ENCODE data around the gene POLE.

Gene POLE

GRCh38 chr12:132661972-132662371, 25.2 kb downstream of the POLE start:
- H3K4me3 ChIP-seq (ENCODE audit: low read depth, low read length), result no peak overlapping the region
- TF ChIP-seq, protein P1, sequence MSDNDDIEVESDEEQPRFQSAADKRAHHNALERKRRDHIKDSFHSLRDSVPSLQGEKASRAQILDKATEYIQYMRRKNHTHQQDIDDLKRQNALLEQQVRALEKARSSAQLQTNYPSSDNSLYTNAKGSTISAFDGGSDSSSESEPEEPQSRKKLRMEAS (IDR thresholded peaks at IDR 0.05; ENCODE audit: low read depth, low read length), result no peak
- no peak for TF ChIP-seq MYC (IDR thresholded peaks at IDR 0.05; ENCODE audit: low read depth, low read length)
- TF ChIP-seq, protein P2, sequence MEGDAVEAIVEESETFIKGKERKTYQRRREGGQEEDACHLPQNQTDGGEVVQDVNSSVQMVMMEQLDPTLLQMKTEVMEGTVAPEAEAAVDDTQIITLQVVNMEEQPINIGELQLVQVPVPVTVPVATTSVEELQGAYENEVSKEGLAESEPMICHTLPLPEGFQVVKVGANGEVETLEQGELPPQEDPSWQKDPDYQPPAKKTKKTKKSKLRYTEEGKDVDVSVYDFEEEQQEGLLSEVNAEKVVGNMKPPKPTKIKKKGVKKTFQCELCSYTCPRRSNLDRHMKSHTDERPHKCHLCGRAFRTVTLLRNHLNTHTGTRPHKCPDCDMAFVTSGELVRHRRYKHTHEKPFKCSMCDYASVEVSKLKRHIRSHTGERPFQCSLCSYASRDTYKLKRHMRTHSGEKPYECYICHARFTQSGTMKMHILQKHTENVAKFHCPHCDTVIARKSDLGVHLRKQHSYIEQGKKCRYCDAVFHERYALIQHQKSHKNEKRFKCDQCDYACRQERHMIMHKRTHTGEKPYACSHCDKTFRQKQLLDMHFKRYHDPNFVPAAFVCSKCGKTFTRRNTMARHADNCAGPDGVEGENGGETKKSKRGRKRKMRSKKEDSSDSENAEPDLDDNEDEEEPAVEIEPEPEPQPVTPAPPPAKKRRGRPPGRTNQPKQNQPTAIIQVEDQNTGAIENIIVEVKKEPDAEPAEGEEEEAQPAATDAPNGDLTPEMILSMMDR (IDR thresholded peaks at IDR 0.05; ENCODE audit: low read depth, low read length), result no peak
- TF ChIP-seq POLR2A (IDR thresholded peaks at IDR 0.05; ENCODE audit: extremely low read depth, insufficient read length), result no peak
- no peak for DNase-seq (ENCODE audit: low read depth)

DNA sequence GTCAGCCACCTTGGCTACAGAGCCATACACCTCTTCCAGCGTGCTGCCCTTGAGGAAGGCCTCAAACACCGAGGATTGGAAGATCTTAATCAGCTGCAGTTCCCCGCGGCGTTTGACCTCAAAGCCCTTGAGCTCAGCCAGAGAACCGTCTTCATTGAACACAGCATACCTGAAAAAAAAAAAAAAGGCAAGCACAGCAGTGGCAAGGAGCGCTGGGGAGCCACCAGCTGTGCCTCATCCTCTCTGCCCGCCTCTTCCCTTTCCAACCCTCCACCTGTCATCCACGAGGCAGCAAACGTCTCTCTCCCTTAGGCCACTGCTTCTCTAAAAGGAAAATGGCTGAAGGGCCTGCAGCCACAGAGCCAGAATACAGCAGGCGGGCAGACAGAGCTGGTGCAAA, 26.1 kb downstream of the POLE start:
- TF ChIP-seq MYC (IDR thresholded peaks at IDR 0.05; ENCODE audit: low read depth, low read length) (no peak), POLR2A (IDR thresholded peaks at IDR 0.05; ENCODE audit: extremely low read depth, insufficient read length) (no peak)
- TF ChIP-seq, protein P1 (IDR thresholded peaks at IDR 0.05; ENCODE audit: low read depth, low read length), result no peak
- TF ChIP-seq, protein P2 (IDR thresholded peaks at IDR 0.05; ENCODE audit: low read depth, low read length), result no peak
- H3K4me3 ChIP-seq (ENCODE audit: low read depth, low read length), result no peak overlapping the region
- DNase-seq (ENCODE audit: low read depth), result no peak

DNA sequence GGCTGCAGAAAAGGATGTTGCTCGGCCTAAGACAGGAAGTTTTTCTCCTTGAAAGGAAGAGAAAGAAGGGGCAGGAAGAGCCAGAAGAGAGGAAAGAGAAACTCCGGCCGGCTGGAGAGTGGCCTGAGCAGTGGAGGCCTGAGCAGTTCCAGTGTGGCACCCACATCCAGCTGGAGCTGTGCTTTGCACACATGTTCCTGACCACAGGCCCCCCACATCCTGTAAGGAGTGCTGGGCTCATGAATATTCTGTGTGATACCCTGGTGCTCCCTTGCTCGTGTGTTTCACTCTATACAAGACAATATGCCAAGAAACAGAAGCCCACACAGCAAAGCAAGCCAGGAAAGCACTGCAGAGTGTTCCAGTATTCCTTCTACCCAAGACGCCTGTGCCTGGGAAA, 27.1 kb downstream of the POLE start:
- TF ChIP-seq, protein P1 (IDR thresholded peaks at IDR 0.05; ENCODE audit: low read depth, low read length), result no peak
- TF ChIP-seq POLR2A (IDR thresholded peaks at IDR 0.05; ENCODE audit: extremely low read depth, insufficient read length) (no peak), MYC (IDR thresholded peaks at IDR 0.05; ENCODE audit: low read depth, low read length) (no peak)
- TF ChIP-seq, protein P2 (IDR thresholded peaks at IDR 0.05; ENCODE audit: low read depth, low read length), result no peak
- H3K4me3 ChIP-seq (ENCODE audit: low read depth, low read length), result no peak overlapping the region
- DNase-seq (ENCODE audit: low read depth), result no peak

- DNase-seq (ENCODE audit: low read depth), result no peak
- TF ChIP-seq MYC (IDR thresholded peaks at IDR 0.05; ENCODE audit: low read depth, low read length) (no peak), POLR2A (IDR thresholded peaks at IDR 0.05; ENCODE audit: extremely low read depth, insufficient read length) (no peak)
- TF ChIP-seq, protein P1 (IDR thresholded peaks at IDR 0.05; ENCODE audit: low read depth, low read length), result no peak
- TF ChIP-seq, protein P2 (IDR thresholded peaks at IDR 0.05; ENCODE audit: low read depth, low read length), result no peak
- no peak overlapping the region for H3K4me3 ChIP-seq (ENCODE audit: low read depth, low read length)
Measured at GRCh38 chr12:132659146-132659545, 28.0 kb downstream of the POLE start.

- H3K4me3 ChIP-seq (ENCODE audit: low read depth, low read length), result no peak overlapping the region
- no peak for DNase-seq (ENCODE audit: low read depth)
- TF ChIP-seq, protein P2 (IDR thresholded peaks at IDR 0.05; ENCODE audit: low read depth, low read length), result no peak
- TF ChIP-seq MYC (IDR thresholded peaks at IDR 0.05; ENCODE audit: low read depth, low read length), result no peak
- TF ChIP-seq POLR2A (IDR thresholded peaks at IDR 0.05; ENCODE audit: extremely low read depth, insufficient read length), result no peak
- TF ChIP-seq, protein P1 (IDR thresholded peaks at IDR 0.05; ENCODE audit: low read depth, low read length), result no peak
Measured at GRCh38 chr12:132658149-132658894, 28.8 kb downstream of the POLE start.
